GM12891 (cell line): ENCODE data around the gene FUT2.

Experiments used
- POLR2A ChIP-seq: IDR thresholded peaks from 2 replicates; pipeline ENCODE4 v1.6.1; 2011; ENCODE audit warnings: low read depth, low read length, control low read depth
- POLR2AphosphoS5 ChIP-seq: IDR thresholded peaks from 2 replicates; pipeline ENCODE4 v1.6.1; 2011; ENCODE audit warnings: low read depth, low read length, control low read depth
- TAF1 ChIP-seq: IDR thresholded peaks from 2 replicates; pipeline ENCODE4 v1.6.1; 2011; ENCODE audit warnings: low read depth, low read length, control low read depth

DNA sequence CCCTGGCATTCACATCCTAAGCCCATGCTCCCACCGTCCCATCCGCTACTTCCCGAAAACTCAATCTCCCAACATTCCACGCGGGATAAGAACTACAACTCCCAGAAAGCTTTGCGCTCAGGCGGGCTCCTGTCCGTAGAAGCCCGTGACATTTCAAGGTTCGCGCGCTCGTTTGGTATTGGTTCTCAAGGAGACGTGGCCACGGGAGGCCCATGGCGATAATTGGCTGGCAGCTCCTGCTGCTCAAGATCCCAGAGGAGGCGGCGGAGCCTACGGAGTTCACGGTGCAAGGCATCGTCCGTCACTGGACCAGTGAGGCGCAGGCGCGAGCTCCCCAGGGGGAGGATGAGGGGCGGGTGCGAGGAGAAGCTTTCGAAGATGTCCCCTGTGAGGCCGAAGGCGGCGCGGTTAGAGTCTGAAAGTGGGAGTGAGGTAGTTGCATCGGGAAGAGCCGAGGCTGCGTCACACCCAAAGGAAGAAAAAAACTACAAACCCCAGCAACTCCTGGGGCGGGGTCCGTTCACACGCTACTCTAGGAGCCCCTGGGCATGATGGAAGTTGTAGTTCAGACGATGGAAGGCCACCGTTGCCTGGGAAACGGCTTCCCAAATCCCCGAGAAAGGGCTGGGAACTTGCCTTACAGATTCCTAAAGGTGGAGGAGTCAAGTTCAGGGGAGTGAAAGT, 25.0 kb downstream of the FUT2 start:
- TF ChIP-seq POLR2A (0 out of 2 replicates have a peak, but pooled peaks have one; percentile 27), POLR2AphosphoS5 (no peak), TAF1 (no peak)
